Stomach (tissue), 4 donors: Measurements from ENCODE around the gene VDAC2.

Source experiments
- CTCF ChIP-seq, 7 experiments: fragments of 450-650 bp in 4 of 7; fragments of 200-600 bp in 3 of 7; sonication (generic) in 3 of 7; IDR thresholded peaks; one replicate each; pipeline ENCODE4 v1.5.1; 2016 to 2019; ENCODE audit warnings: antibody characterized with exemption in 7 of 7, control low read depth in 2 of 7, mild to moderate bottlenecking in 1 of 7
- EP300 ChIP-seq: sonication (generic); formaldehyde crosslinking; IDR thresholded peaks from one replicate; pipeline ENCODE4 v1.6.1; 2017; ENCODE audit warnings: antibody characterized with exemption
- POLR2A ChIP-seq, 4 donors: fragments of 450-650 bp; IDR thresholded peaks; one replicate each; pipeline ENCODE4 v1.6.1; 2016; ENCODE audit warnings: antibody characterized with exemption in 4 of 4, control low read depth in 2 of 4, mild to moderate bottlenecking in 1 of 4, moderate library complexity in 1 of 4
- POLR2AphosphoS5 ChIP-seq, 3 donors: sonication (generic); formaldehyde crosslinking; IDR thresholded peaks; one replicate each; pipeline ENCODE4 v1.6.1; 2016; ENCODE audit warnings: antibody characterized with exemption in 3 of 3

- no peak for TF ChIP-seq CTCF (IDR thresholded peaks at IDR 0.05)
- no peak for TF ChIP-seq POLR2A (IDR thresholded peaks at IDR 0.05)
- TF ChIP-seq POLR2AphosphoS5 (IDR thresholded peaks at IDR 0.05), result peak in 1 of 3 donors; percentile 4
- no peak for TF ChIP-seq EP300
These were observed 21.3 kb downstream of the VDAC2 start for GRCh38 chr10:75231672-75232581.
